Naive B cell (primary cell): ENCODE data around the gene NR1H2. TPM values are rescaled to one million over a fixed set of nuclear protein-coding genes. Genes with fewer than 3 reads are reported as not detected.
"Not testable (repeated sequence)": the region's sequence is repeated elsewhere in the genome, so short reads cannot be mapped to it uniquely, and the experiment has no call there.

Source experiments
- ATAC-seq, 2 donors: fragments of 150-1000 bp; cut with Tn5 transposase; 2 replicates each; pipeline ENCODE4 v1.10.0; 2021; ENCODE audit warnings: low read depth in 2 of 2, mild to moderate bottlenecking in 2 of 2, moderate library complexity in 2 of 2
- DNase-seq: peaks from one replicate; pipeline ENCODE4 v3.0.0; 2022
- H3K27ac Mint-ChIP-seq, 6 donors: one replicate each; pipeline ENCODE4 v1.8.0; 2020 to 2022; ENCODE audit warnings: mild to moderate bottlenecking in 6 of 6, mixed read lengths in 6 of 6, moderate library complexity in 5 of 6, inconsistent platforms in 2 of 6
- H3K27me3 Mint-ChIP-seq, 3 donors: one replicate each; pipeline ENCODE4 v1.8.0; 2021 to 2022; ENCODE audit warnings: mixed read lengths in 3 of 3, mild to moderate bottlenecking in 1 of 3
- H3K36me3 Mint-ChIP-seq, 2 donors: one replicate each; pipeline ENCODE4 v1.8.0; 2020 to 2022; ENCODE audit warnings: mixed read lengths in 2 of 2, inconsistent platforms in 1 of 2, mild to moderate bottlenecking in 1 of 2
- H3K4me1 Mint-ChIP-seq, 3 donors: one replicate each; pipeline ENCODE4 v1.8.0; 2020 to 2022; ENCODE audit warnings: mixed read lengths in 3 of 3, inconsistent platforms in 1 of 3, mild to moderate bottlenecking in 1 of 3, moderate library complexity in 1 of 3
- H3K4me3 Mint-ChIP-seq, 8 donors: one replicate each; pipeline ENCODE4 v1.8.0; 2020 to 2022; ENCODE audit warnings: mild to moderate bottlenecking in 8 of 8, mixed read lengths in 8 of 8, moderate library complexity in 8 of 8, inconsistent platforms in 2 of 8
- H3K9me3 Mint-ChIP-seq, 7 donors: one replicate each; pipeline ENCODE4 v1.8.0; 2020 to 2022; ENCODE audit warnings: mixed read lengths in 7 of 7, mild to moderate bottlenecking in 5 of 7, inconsistent platforms in 2 of 7, moderate library complexity in 1 of 7
- polyA plus RNA-seq, 6 donors: library from polyadenylated mRNA; unstranded; fragments of 300-500 nt; fragmentation: Illumina TruSeq; gene quantifications; one replicate each; pipeline ENCODE4 v1.2.3, GENCODE V29; 2021; ENCODE audit warnings: low read depth in 6 of 6

Gene NR1H2
- polyA plus RNA-seq, 6 donors from 2014 or later: 70.9 to 115 (median 76.1) TPM

GRCh38 chr19:50332244-50333038 lies 43.8 kb upstream of the NR1H2 start:
- peak overlapping the region; percentile 86 to 95 (median 92) for H3K4me3 Mint-ChIP-seq

GRCh38 chr19:50333235-50333736 lies 43.0 kb upstream of the NR1H2 start:
- Mint-ChIP-seq H3K9me3 (peaks cover 0 to 16% (median 5%) of the 10 kb centered on the region in 7 donors), H3K4me3 (peak overlapping the region; percentile 86 to 95 (median 92)), H3K36me3 (peaks cover 9 to 26% of the 10 kb centered on the region in 2 donors), H3K4me1 (peaks cover 68 to 89% (median 84%) of the 10 kb centered on the region in 3 donors), H3K27me3 (peaks cover 0 to 6% (median 0%) of the 10 kb centered on the region in 3 donors), H3K27ac (peak overlapping the region; percentile 85 to 98 (median 94))
- DNase-seq (peak; percentile 88), ATAC-seq (peak; percentile 60 to 61)

More at GRCh38 chr19:50332244-50333038, 43.8 kb upstream of the NR1H2 start:
- peaks cover 0 to 16% (median 7%) of the 10 kb centered on the region in 7 donors for H3K9me3 Mint-ChIP-seq
- DNase-seq (no peak), ATAC-seq (no peak)
- peak overlapping the region; percentile 58 to 94 (median 84) for H3K27ac Mint-ChIP-seq
- H3K4me1 Mint-ChIP-seq: peaks cover 72 to 89% (median 81%) of the 10 kb centered on the region in 3 donors
- H3K36me3 Mint-ChIP-seq: peaks cover 9 to 27% of the 10 kb centered on the region in 2 donors
- H3K27me3 Mint-ChIP-seq: peaks cover 0 to 11% (median 5%) of the 10 kb centered on the region in 3 donors

- Mint-ChIP-seq H3K27me3 (peaks cover 0 to 6% (median 0%) of the 10 kb centered on the region in 3 donors), H3K4me1 (peaks cover 68 to 93% (median 88%) of the 10 kb centered on the region in 3 donors), H3K9me3 (peaks cover 0 to 16% (median 5%) of the 10 kb centered on the region in 7 donors), H3K36me3 (peaks cover 9 to 26% of the 10 kb centered on the region in 2 donors), H3K27ac (peak overlapping the region; percentile 85 to 98 (median 92)), H3K4me3 (peak overlapping the region; percentile 86 to 95 (median 92))
- DNase-seq: no peak
- peak in 1 of 2 donors; percentile 2 for ATAC-seq
Observed at GRCh38 chr19:50333737-50334617, 42.3 kb upstream of the NR1H2 start.

DNA sequence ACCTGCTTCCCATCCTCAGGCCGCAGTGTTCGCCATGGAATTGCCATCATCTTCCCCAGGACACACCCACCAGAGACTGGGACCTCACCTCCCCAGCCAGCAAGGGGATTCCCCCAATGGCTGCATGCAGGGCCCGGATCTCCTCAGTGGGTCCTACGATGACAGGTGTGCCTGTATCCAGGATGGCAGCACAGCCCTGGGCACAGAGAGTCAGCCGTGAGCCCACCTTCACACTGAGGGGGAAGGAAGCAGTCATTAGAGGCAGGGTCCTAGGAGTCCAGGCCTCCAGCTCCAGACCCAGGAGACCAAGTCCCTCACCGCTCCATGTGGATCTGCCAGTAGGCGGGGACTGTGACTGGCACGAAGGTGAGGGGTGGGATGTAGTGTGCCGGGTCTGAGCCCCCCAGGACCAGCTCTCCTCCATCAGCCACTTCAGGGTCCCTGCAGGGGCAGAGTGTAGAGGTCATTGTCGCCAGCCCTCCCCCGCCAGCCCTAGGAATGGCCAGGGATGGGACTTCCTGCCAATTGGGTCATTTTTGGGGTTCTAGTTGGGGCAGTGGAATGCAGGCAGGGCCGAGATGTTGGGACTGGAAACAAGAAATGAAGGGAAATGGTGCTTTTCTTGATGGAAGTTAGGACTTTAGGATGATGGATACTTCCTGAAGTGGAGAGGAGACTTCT lies 41.4 kb upstream of the NR1H2 start:
- no peak for DNase-seq
- Mint-ChIP-seq H3K4me3 (peak overlapping the region in 7 of 8 donors; percentile 5 to 95 (median 86)), H3K4me1 (peaks cover 65 to 92% (median 87%) of the 10 kb centered on the region in 3 donors), H3K27me3 (no peaks in the 10 kb centered on the region), H3K36me3 (peaks cover 13 to 26% of the 10 kb centered on the region in 2 donors), H3K27ac (peak overlapping the region in 4 of 6 donors; percentile 56 to 85 (median 70)), H3K9me3 (peaks cover 0 to 9% (median 0%) of the 10 kb centered on the region in 7 donors)
- ATAC-seq: no peak

GRCh38 chr19:50337031-50337430 lies 39.2 kb upstream of the NR1H2 start:
- Mint-ChIP-seq H3K4me1 (peaks cover 57 to 88% (median 84%) of the 10 kb centered on the region in 3 donors), H3K4me3 (peak overlapping the region in 3 of 8 donors; percentile 23 to 78 (median 57)), H3K36me3 (peaks cover 17 to 26% of the 10 kb centered on the region in 2 donors), H3K27ac (peak overlapping the region in 3 of 6 donors; percentile 51 to 54 (median 54))
- H3K27me3 Mint-ChIP-seq, DNase-seq, ATAC-seq, H3K9me3 Mint-ChIP-seq: not testable (repeated sequence)

DNA sequence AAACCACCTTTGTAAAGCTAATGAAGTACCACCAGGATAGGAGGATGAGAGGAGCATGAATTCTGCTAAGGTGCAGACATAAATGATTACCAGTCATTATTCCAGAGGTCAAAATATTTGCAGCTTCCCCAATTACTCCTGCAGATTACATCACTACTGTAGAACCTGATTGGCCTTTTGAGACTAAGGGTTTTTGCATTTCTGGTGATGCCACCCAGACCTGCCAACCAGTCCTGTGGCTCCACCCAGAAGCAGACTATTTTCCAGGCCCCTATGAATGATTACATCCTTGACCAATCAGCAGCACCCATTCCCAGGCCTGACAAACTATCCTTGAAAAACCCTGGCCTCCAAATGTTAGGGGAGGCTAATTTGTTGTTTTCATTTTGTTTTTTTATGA lies 35.9 kb upstream of the NR1H2 start:
- Mint-ChIP-seq H3K4me1 (peaks cover 43 to 82% (median 75%) of the 10 kb centered on the region in 3 donors), H3K4me3 (peak overlapping the region; percentile 60 to 98 (median 84)), H3K36me3 (peaks cover 15 to 23% of the 10 kb centered on the region in 2 donors), H3K27me3 (no peaks in the 10 kb centered on the region), H3K9me3 (peaks cover 0 to 4% (median 0%) of the 10 kb centered on the region in 7 donors), H3K27ac (peak overlapping the region in 3 of 6 donors; percentile 47 to 93 (median 89))
- ATAC-seq (no peak), DNase-seq (no peak)

DNA sequence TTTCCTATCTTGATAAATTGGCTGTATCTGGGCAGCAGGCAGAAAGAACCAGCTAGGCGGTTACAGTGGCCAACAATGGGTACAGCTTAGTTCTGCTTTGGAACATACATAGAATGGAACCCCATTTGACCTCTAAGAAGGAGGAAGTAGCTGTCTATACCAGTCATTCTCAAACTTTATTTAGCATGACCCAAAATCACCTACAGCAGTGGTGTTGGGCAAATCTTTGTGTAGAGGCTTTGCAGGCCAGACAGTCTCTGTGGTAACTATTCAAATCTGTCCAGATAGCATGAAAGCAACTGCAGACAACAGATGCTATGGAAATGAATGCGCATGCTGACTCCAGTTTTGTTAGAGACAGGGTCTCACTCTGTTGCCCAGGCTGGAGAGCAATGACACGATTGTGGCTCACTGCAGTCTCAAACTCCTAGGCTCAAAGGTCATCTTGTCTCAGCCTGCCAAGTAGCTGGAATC lies 35.1 kb upstream of the NR1H2 start:
- DNase-seq: peak; percentile 71
- Mint-ChIP-seq H3K4me1 (peaks cover 37 to 83% (median 70%) of the 10 kb centered on the region in 3 donors), H3K9me3 (peaks cover 0 to 4% (median 0%) of the 10 kb centered on the region in 7 donors), H3K4me3 (peak overlapping the region; percentile 71 to 98 (median 86)), H3K36me3 (peaks cover 9 to 15% of the 10 kb centered on the region in 2 donors), H3K27me3 (no peaks in the 10 kb centered on the region), H3K27ac (peak overlapping the region; percentile 47 to 97 (median 88))
- peak; percentile 55 to 57 for ATAC-seq

- Mint-ChIP-seq H3K27me3 (no peaks in the 10 kb centered on the region), H3K36me3 (peaks cover 5 to 8% of the 10 kb centered on the region in 2 donors), H3K4me3 (peak overlapping the region; percentile 86 to 98 (median 92)), H3K9me3 (peaks cover 0 to 7% (median 0%) of the 10 kb centered on the region in 7 donors), H3K4me1 (peaks cover 39 to 87% (median 65%) of the 10 kb centered on the region in 3 donors), H3K27ac (peak overlapping the region; percentile 86 to 99 (median 97))
- DNase-seq (peak; percentile 92), ATAC-seq (peak; percentile 78 to 82)
Observed at GRCh38 chr19:50344661-50345318, 31.5 kb upstream of the NR1H2 start.

DNA sequence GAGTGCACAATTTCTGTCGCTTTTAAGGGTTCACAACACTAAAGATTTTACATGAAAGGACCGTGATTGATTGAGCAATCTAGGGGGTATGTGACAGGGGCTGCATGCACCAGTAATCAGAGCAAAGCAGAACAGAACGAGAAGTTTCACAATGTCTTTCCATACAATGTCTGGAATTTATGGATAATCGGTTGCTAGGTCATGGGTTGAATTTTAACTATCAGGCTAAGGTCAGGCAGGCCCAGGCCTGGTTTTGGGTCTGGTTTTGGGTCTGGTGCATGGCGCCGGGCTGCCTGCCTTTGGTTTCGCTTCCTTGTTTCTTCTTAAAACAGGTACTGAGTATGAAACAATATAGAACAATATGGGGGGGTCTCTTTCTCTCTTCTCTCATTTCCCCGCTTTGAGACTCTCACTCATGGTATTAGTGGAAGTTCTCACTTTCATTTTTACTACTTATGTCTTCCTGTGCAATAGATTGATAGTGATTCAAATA lies 29.1 kb upstream of the NR1H2 start:
- ATAC-seq (peak; percentile 56 to 57), DNase-seq (peak; percentile 87)
- not testable (repeated sequence) for H3K9me3 Mint-ChIP-seq, H3K27me3 Mint-ChIP-seq, H3K36me3 Mint-ChIP-seq
- peak overlapping the region; percentile 86 to 98 (median 96) for H3K27ac Mint-ChIP-seq
- H3K4me3 Mint-ChIP-seq: peak overlapping the region; percentile 69 to 89 (median 78)
- peaks cover 40 to 85% (median 62%) of the 10 kb centered on the region in 3 donors for H3K4me1 Mint-ChIP-seq

- ATAC-seq (no peak), DNase-seq (no peak)
- Mint-ChIP-seq H3K9me3 (peaks cover 0 to 7% (median 0%) of the 10 kb centered on the region in 7 donors), H3K27me3 (no peaks in the 10 kb centered on the region), H3K36me3 (no peaks in the 10 kb centered on the region), H3K4me1 (peaks cover 31 to 72% (median 47%) of the 10 kb centered on the region in 3 donors), H3K4me3 (peak overlapping the region in 1 of 8 donors; percentile 49), H3K27ac (peak overlapping the region in 2 of 6 donors; percentile 49 to 75)
Observed at GRCh38 chr19:50349277-50350057, 26.8 kb upstream of the NR1H2 start.

DNA sequence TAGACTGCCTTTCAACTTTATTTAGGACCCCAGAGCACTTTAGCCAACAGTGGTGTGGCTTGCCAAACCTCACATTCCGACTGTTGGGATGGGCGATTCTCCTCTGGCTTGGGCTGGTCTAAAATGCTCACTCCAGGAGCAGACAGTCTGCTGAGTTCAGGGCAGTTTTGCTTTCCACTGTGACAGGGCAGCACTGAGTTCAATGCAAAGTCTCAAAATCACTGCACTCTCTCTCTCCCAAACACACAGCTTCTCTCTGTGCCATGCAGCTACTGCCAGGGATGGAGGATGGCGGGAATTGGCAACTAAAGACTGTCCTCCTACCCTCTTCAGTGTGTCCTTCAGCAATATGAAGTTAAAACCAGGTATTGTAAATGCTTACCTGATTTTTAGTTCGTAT lies 24.0 kb upstream of the NR1H2 start:
- H3K4me1 Mint-ChIP-seq: peaks cover 30 to 56% (median 30%) of the 10 kb centered on the region in 3 donors
- H3K36me3 Mint-ChIP-seq: no peaks in the 10 kb centered on the region
- no peak overlapping the region for H3K27ac Mint-ChIP-seq
- peaks cover 0 to 2% (median 0%) of the 10 kb centered on the region in 7 donors for H3K9me3 Mint-ChIP-seq
- no peaks in the 10 kb centered on the region for H3K27me3 Mint-ChIP-seq
- ATAC-seq: no peak
- no peak for DNase-seq
- H3K4me3 Mint-ChIP-seq: no peak overlapping the region
